Mononuclear cell (primary cell): ENCODE results near the gene GRID2IP. TPM values are rescaled to one million over a fixed set of nuclear protein-coding genes. Genes with fewer than 3 reads are reported as not detected.
A peak's percentile ranks its signal among the peaks of the same experiment; 100 is the strongest.

Experiments used
- H3K27me3 ChIP-seq: 2 replicates; pipeline ENCODE4 v1.6.0; 2011; ENCODE audit warnings: low read length, control low read depth; ENCODE audit not compliant: insufficient read depth
- H3K4me1 ChIP-seq: 2 replicates; pipeline ENCODE4 v1.5.1; 2011; ENCODE audit warnings: mild to moderate bottlenecking, low read length, control low read depth; ENCODE audit not compliant: insufficient read depth
- H3K4me3 ChIP-seq: 2 replicates; pipeline ENCODE4 v1.5.1; 2011; ENCODE audit warnings: mild to moderate bottlenecking, low read length, moderate library complexity
- H3K9me3 ChIP-seq: 2 replicates; pipeline ENCODE4 v1.5.1; 2011; ENCODE audit warnings: low read depth, mild to moderate bottlenecking, control low read depth, low read length
- total RNA-seq: library from RNA; depleted of rRNA; stranded (reverse); fragments of >200 nt; gene quantifications from one replicate; pipeline ENCODE4 v1.2.3, GENCODE V29; 2012

GRID2IP gene
- total RNA-seq, 1 donor, result 0.21 TPM

DNA sequence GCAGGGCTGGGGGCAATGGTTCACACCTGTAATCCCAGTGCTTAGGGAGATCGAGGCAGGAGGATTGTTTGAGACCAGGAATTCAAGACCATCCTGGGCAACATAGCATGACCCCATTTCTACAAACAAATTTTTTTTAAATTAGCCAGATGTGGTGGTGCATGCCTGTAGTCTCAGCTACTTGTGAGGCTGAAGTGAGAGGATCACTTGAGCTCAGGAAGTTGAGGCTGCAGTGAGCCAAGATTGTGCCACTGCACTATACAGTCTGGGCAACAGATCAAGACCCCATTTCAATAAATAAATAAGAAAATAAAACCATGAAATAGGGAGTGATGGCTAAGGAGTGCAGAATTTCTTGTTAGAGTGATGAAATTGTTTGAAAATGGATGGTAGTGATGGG, 8.9 kb downstream of the GRID2IP start:
- Histone ChIP-seq H3K27me3 (no peaks in the 10 kb centered on the region), H3K9me3 (no peaks in the 10 kb centered on the region), H3K4me1 (peaks cover 10% of the 10 kb centered on the region), H3K4me3 (no peak overlapping the region)

DNA sequence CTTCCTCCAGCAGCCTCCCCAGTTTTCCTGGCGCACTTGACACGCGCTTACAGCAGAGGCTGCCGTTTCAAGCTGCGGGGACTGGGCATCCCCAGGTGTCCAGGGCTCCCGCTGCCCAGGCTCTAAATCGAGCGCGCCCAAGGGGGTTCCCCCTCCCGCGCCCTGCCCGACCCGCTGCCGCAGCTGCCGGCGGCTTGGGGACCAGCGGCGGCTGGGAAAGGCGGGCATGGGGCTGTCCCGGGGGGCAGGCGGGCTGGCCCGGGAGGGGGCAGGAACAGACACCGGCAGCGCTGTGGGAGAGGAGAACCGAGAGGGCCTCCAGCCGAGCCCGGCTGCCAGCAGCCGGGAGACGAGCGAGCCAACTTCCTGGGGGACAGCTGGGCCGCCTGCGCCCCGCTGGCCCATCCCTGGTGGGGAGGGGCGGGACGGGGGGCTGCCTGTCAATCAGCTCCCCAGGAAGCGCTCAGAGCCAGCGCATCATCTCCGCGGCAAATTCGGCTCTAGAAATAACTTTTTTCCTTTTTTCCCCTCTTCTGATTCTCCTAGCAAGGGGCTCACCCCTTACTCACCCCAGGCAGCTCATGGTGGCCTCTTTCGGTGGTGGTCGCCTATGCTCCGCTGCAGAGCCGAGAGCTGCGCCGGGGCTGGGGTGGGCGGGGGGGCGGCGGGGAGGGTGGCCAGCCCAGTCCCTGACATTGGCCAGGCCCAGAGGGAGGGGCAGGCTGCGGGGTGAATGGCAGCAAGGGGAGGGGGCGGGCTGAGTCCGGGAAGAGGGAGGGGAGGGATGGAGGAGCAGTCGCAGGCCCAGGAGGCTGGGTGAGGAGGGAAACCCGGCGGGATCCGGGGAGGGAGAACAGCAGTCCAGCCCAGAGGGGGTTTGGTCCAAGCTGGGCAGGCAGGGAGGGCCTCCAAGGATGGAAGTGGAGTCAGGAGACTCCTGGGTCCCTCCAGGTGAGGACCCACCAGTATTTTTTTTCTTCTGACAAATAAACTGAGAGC, 14.7 kb downstream of the GRID2IP start:
- Histone ChIP-seq H3K4me3 (no peak overlapping the region), H3K9me3 (no peaks in the 10 kb centered on the region), H3K27me3 (peaks cover 5% of the 10 kb centered on the region), H3K4me1 (no peaks in the 10 kb centered on the region)

- Histone ChIP-seq H3K4me3 (no peak overlapping the region), H3K4me1 (peaks cover 7% of the 10 kb centered on the region), H3K27me3 (peaks cover 8% of the 10 kb centered on the region), H3K9me3 (no peaks in the 10 kb centered on the region)
Measured at GRCh38 chr7:6533893-6534495, 17.3 kb downstream of the GRID2IP start.

GRCh38 chr7:6532516-6532915, 18.7 kb downstream of the GRID2IP start:
- Histone ChIP-seq H3K9me3 (no peaks in the 10 kb centered on the region), H3K27me3 (peaks cover 9% of the 10 kb centered on the region), H3K4me3 (no peak overlapping the region), H3K4me1 (peaks cover 7% of the 10 kb centered on the region)

- peaks cover 11% of the 10 kb centered on the region for H3K4me1 ChIP-seq
- H3K9me3 ChIP-seq, result no peaks in the 10 kb centered on the region
- H3K27me3 ChIP-seq, result peaks cover 17% of the 10 kb centered on the region
- peak overlapping the region; percentile 41 for H3K4me3 ChIP-seq
Measured at GRCh38 chr7:6531492-6532279, 19.6 kb downstream of the GRID2IP start.

DNA sequence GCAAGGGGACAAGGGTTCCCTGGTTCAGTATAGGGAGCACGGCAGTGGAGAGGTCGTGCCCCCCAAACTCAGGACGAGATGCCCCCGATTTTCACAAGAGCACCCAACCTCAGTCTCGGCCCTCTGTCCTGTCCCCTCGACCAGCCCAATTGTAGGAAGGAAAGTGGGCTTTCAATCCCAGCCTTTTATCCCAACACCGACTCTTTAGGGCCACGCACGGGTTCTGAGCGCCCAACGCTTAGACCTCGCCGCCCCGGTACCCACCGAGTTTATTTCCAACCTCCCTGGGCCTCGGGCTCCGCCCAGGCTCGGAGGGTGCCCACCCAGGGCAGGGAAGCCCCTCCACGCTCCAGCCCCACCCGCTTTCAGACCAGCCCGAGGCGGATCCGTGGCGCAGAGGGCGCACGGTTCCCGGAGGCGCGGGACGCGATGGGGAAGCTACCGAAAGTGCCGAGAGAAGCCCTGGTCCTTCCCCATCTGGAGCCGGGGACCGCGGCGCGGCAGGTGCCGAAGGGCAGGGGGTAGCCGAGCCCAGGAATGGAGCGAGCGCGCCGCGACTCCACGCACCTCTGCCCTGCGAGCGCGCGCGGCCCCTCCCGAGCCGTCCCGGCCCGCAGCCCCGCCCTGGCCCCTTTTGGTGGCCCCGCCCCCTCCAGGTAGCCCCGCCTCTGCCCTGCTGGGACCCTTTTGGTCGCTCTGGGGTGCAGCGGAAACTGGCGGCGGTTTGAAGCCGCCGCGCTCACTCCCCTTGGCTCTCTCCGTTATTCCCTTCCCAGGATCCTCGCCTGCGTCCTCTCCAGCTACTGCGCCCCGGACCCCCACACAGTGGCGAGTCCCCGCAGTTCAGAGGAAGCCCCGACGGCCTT, 20.4 kb downstream of the GRID2IP start:
- Histone ChIP-seq H3K9me3 (no peaks in the 10 kb centered on the region), H3K27me3 (peaks cover 15% of the 10 kb centered on the region), H3K4me1 (peaks cover 13% of the 10 kb centered on the region), H3K4me3 (peak overlapping the region; percentile 41)

DNA sequence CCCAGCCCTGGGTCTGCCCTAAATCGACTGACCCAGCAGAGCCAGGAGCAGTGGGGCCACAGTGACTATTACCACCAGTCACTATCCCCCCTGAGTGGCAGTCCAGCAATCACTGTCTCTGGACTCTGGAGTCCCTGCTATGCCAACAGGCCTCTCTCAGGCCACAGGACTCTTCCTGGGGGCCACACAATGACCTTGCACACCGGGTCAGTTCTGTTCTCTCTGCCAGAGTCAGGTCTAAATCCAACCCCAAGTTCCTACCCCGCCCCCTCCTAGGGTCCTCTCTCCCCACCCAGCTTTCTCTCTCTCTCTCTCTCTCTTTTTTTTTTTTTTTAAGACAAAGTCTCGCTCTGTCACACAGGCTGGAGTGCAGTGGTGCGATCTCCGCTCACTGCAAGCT, 21.6 kb downstream of the GRID2IP start:
- Histone ChIP-seq H3K9me3 (no peaks in the 10 kb centered on the region), H3K4me1 (peaks cover 13% of the 10 kb centered on the region), H3K27me3 (peaks cover 12% of the 10 kb centered on the region), H3K4me3 (no peak overlapping the region)

DNA sequence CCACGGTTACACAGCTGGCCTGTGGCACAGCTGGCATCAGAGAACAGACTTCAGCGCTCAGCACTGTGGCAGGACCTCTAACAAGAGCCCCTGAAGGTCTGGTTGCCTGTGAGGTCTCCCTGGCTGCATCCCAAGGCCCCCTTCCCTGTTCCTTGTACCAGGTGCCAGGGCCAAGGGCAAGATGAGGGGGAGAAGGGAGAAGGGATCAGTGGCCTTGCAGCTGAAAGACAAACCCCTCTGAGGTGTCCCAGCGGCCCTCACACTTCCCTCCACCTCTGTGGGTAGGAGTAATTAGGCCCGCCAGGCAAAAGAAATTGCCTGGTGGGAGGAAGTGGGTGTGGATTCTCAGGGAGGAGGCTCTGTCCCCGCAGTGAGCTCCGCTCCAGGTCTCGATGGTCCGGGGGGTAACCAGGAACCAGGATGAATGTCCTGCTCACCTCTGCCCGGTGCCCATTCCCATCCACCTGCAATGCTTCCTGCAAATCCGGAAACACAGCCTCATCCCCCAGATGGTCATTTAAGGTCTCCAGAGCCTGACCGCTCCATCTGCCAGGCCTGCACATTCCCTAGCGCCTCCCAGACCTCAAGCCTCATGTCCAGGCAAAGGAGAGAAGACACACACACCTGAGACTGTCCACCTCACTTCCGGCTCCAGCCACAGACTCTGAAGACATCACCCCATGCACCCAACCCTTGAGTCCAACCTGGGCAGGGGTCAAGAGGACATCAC, 22.7 kb downstream of the GRID2IP start:
- peaks cover 13% of the 10 kb centered on the region for H3K4me1 ChIP-seq
- no peak overlapping the region for H3K4me3 ChIP-seq
- no peaks in the 10 kb centered on the region for H3K9me3 ChIP-seq
- H3K27me3 ChIP-seq, result peaks cover 12% of the 10 kb centered on the region

GRCh38 chr7:6526997-6527378, 24.3 kb downstream of the GRID2IP start:
- H3K4me3 ChIP-seq, result no peak overlapping the region
- no peaks in the 10 kb centered on the region for H3K9me3 ChIP-seq
- H3K4me1 ChIP-seq, result peaks cover 13% of the 10 kb centered on the region
- peaks cover 12% of the 10 kb centered on the region for H3K27me3 ChIP-seq

DNA sequence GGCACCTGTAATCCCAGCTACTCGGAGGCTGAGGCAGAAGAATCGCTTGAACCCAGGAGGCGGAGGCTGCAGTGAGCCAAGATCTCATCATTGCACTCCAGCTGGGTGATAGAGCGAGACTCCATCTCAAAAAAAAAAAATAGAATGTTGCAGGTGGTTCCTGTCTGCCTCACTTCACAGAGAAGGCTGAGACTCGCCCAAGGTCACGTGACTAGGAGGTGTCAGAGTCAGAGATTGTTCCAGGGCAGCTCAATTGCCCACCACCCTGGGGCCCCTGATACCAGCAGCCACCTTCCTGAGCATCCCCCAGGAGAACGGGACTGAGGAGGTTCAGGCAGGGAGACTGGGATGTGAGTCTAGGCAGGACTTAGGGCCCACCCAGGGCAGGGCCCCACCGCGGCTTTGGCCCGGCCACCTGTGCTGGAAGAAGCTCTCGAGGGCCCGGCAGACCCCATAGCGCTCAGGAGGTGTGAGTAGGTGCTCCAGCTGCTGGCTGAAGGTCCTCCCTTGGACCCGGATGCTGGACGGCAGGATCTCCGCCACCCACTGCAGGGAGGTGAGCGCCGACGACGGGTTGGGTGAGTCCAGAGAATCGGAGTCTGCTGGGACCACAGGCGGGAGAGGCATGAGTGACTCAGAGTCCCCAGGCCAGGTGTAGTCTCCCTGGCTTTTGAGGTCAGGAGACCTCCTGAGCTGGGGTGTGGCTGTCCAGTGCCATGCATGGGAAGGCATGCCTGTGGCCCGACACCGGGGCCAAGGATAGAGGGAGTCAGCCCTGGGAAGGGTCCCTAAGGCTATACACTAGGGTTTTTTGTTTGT, 30.9 kb downstream of the GRID2IP start:
- Histone ChIP-seq H3K4me1 (peaks cover 5% of the 10 kb centered on the region), H3K27me3 (no peaks in the 10 kb centered on the region), H3K4me3 (no peak overlapping the region), H3K9me3 (no peaks in the 10 kb centered on the region)

DNA sequence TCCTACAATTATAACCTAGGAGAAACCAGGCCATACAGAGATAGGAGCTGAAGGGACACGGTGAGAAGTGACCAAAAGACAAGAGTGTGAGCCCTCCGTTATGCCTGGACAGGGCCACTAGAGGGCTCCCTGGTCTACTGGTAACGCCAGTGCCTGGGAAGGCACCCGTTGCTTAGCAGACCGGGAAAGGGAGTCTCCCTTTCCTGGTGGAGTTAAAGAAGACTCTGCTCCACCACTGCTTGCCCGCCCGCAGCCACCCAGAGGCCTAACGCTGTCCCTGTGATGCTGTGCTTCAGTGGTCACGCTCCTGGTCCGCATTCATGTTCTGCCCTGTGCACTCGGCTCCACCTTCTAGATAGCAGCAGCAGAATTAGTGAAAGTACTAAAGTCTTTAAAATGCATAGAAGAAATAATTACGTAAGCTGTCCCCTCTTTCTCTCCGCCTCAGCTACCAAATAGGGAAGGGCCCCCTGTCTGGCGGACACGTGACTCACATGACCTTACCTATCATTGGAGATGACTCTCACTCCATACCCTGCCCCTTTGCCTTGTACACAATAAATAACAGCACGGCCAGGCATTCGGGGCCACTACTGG, 34.8 kb downstream of the GRID2IP start:
- H3K4me3 ChIP-seq, result peak overlapping the region; percentile 29
- no peaks in the 10 kb centered on the region for H3K9me3 ChIP-seq
- H3K27me3 ChIP-seq, result no peaks in the 10 kb centered on the region
- H3K4me1 ChIP-seq, result peaks cover 5% of the 10 kb centered on the region

GRCh38 chr7:6513541-6513940, 37.7 kb downstream of the GRID2IP start:
- Histone ChIP-seq H3K4me3 (no peak overlapping the region), H3K9me3 (no peaks in the 10 kb centered on the region), H3K4me1 (peaks cover 5% of the 10 kb centered on the region), H3K27me3 (no peaks in the 10 kb centered on the region)

- H3K4me3 ChIP-seq, result no peak overlapping the region
- H3K9me3 ChIP-seq, result no peaks in the 10 kb centered on the region
- H3K4me1 ChIP-seq, result peaks cover 5% of the 10 kb centered on the region
- H3K27me3 ChIP-seq, result no peaks in the 10 kb centered on the region
Measured at GRCh38 chr7:6512892-6513291, 38.4 kb downstream of the GRID2IP start.
